B cell (primary cell): ENCODE data around the gene GK2. TPM values are rescaled to one million over a fixed set of nuclear protein-coding genes. Genes with fewer than 3 reads are reported as not detected.

Experiments
- ATAC-seq: fragments of 200-7000 bp; cut with Tn5 transposase; one replicate; pipeline ENCODE4 v1.10.0; 2021; ENCODE audit warnings: low read depth, mild to moderate bottlenecking, moderate number of reproducible peaks, moderate library complexity
- CTCF ChIA-PET: fragments of 350-600 bp; sonication (Branson Sonifier 250); formaldehyde crosslinking; loops from one replicate; lab custom pipeline; 2021; ENCODE audit warnings: antibody characterized with exemption, inconsistent platforms; lab: Charles Lee
- POLR2A ChIA-PET: fragments of 350-600 bp; sonication (Branson Sonifier 250); formaldehyde crosslinking; loops from one replicate; lab custom pipeline; 2021; ENCODE audit warnings: antibody characterized with exemption; lab: Charles Lee
- DNase-seq: peaks from one replicate; pipeline ENCODE4 v3.0.0; 2013
- H2AFZ ChIP-seq: 2 replicates; pipeline ENCODE4 v1.6.1; 2012; ENCODE audit warnings: mild to moderate bottlenecking, low read depth, low read length; ENCODE audit not compliant: insufficient read depth, poor library complexity, severe bottlenecking
- H3K27ac ChIP-seq, 2 donors: 1 replicate in 1 of 2; 2 replicates in 1 of 2; pipeline ENCODE4 v1.5.1; 2012 to 2013; ENCODE audit warnings: low read length in 2 of 2, mild to moderate bottlenecking in 2 of 2, moderate library complexity in 1 of 2
- H3K27me3 ChIP-seq, 4 experiments: fragments of 200-600 bp in 1 of 4; sonication (generic) in 1 of 4; replicated peaks in 1 of 4; 1 replicate in 2 of 4; 2 replicates in 2 of 4; pipeline versions ENCODE4 v1.6.1 to v1.7.0; 2013 to 2016; ENCODE audit warnings: low read length in 3 of 4, mild to moderate bottlenecking in 2 of 4, mixed read lengths in 1 of 4, moderate library complexity in 1 of 4; ENCODE audit not compliant: insufficient read depth in 4 of 4, control insufficient read depth in 3 of 4; ENCODE audit errors: control extremely low read depth in 1 of 4
- H3K36me3 ChIP-seq, 2 experiments: replicated peaks in 1 of 2; 1 replicate in 1 of 2; 2 replicates in 1 of 2; pipeline versions ENCODE4 v1.6.1 to v1.7.1; 2013; ENCODE audit warnings: low read length in 1 of 2; ENCODE audit not compliant: insufficient read depth in 2 of 2, control insufficient read depth in 1 of 2; ENCODE audit errors: control extremely low read depth in 1 of 2, extremely low read depth in 1 of 2
- H3K4me1 ChIP-seq, 2 donors: fragments of 200-600 bp in 1 of 2; sonication (generic) in 1 of 2; 1 replicate in 1 of 2; 2 replicates in 1 of 2; pipeline versions ENCODE4 v1.5.1 to v1.6.1; 2013 to 2017; ENCODE audit warnings: low read length in 2 of 2; ENCODE audit not compliant: control insufficient read depth in 2 of 2, insufficient read depth in 2 of 2
- H3K4me2 ChIP-seq: replicated peaks from 2 replicates; pipeline ENCODE3; 2012; ENCODE audit warnings: mild to moderate bottlenecking, low read depth, low read length; ENCODE audit not compliant: poor library complexity, severe bottlenecking
- H3K4me3 ChIP-seq, 5 experiments: fragments of 200-600 bp in 1 of 5; sonication (generic) in 1 of 5; 1 replicate in 3 of 5; 2 replicates in 2 of 5; pipeline versions ENCODE4 v1.5.1 to v1.7.0; 2011 to 2016; ENCODE audit warnings: low read length in 4 of 5, mild to moderate bottlenecking in 4 of 5, low read depth in 2 of 5, control low read depth in 1 of 5, moderate library complexity in 1 of 5; ENCODE audit not compliant: insufficient read depth in 1 of 5; ENCODE audit errors: control extremely low read depth in 1 of 5, extremely low read depth in 1 of 5
- H3K79me2 ChIP-seq: fragments of 200-600 bp; sonication (generic); one replicate; pipeline ENCODE4 v1.6.0; 2016; ENCODE audit warnings: low read length; ENCODE audit not compliant: control insufficient read depth, insufficient read depth
- H3K9ac ChIP-seq: fragments of 200-600 bp; sonication (generic); 2 replicates; pipeline ENCODE4 v1.6.1; 2017; ENCODE audit warnings: mild to moderate bottlenecking, low read length, moderate library complexity
- H3K9me3 ChIP-seq, 3 donors: one replicate each; pipeline versions ENCODE4 v1.6.1 to v1.7.1; 2013; ENCODE audit warnings: low read length in 2 of 3; ENCODE audit not compliant: control insufficient read depth in 2 of 3, insufficient read depth in 1 of 3; ENCODE audit errors: control extremely low read depth in 1 of 3
- H4K20me1 ChIP-seq: 2 replicates; pipeline ENCODE4 v1.6.0; 2012; ENCODE audit warnings: mild to moderate bottlenecking, low read length; ENCODE audit not compliant: insufficient read depth, control insufficient read depth, poor library complexity, severe bottlenecking
- H3K27ac Mint-ChIP-seq: one replicate; pipeline ENCODE4 v1.8.0; 2021; ENCODE audit warnings: mixed read lengths
- H3K27me3 Mint-ChIP-seq: one replicate; pipeline ENCODE4 v1.8.0; 2021; ENCODE audit warnings: mixed read lengths
- H3K4me1 Mint-ChIP-seq: one replicate; pipeline ENCODE4 v1.8.0; 2021; ENCODE audit warnings: mixed read lengths
- H3K4me3 Mint-ChIP-seq: one replicate; pipeline ENCODE4 v1.8.0; 2021; ENCODE audit warnings: mixed read lengths
- H3K9me3 Mint-ChIP-seq: one replicate; pipeline ENCODE4 v1.8.0; 2022; ENCODE audit warnings: mixed read lengths; ENCODE audit not compliant: insufficient read depth
- CTCF ChIP-seq: fragments of 200-600 bp; IDR thresholded peaks from one replicate; pipeline ENCODE4 v1.8.0; 2022; ENCODE audit warnings: antibody characterized with exemption, mild to moderate bottlenecking
- EZH2 ChIP-seq: IDR thresholded peaks from 2 replicates; pipeline ENCODE4 v1.6.1; 2012; ENCODE audit warnings: borderline replicate concordance, low read depth, mild to moderate bottlenecking, moderate library complexity, low read length; ENCODE audit not compliant: insufficient read depth, poor library complexity, severe bottlenecking
- WGBS: methylation state at CpG from one replicate; pipeline ENCODE4 v1.1.5; 2013; ENCODE audit warnings: missing lambda C conversion rate; ENCODE audit not compliant: insufficient coverage; 5-methylcytosine and 5-hydroxymethylcytosine counted together
- intact Hi-C: fragments of 100-400 bp; cut with micrococcal nuclease; formaldehyde crosslinking; loops from one replicate; pipeline ENCODE4 v1.10.0; 2022
- polyA plus RNA-seq: library from polyadenylated mRNA; depleted of rRNA; stranded (reverse); fragments of >200 nt; gene quantifications from 2 replicates; pipeline ENCODE4 v1.2.3, GENCODE V29; 2012
- total RNA-seq, 2 donors: library from RNA; stranded (reverse); fragments of 120-200 nt in 1 of 2; gene quantifications; 1 replicate in 1 of 2; 2 replicates in 1 of 2; pipeline versions ENCODE4 v1.2.3 to v1.2.4, GENCODE V29; 2013 to 2022

Gene GK2
- total and polyA plus RNA-seq, 2 donors (not counting 1 experiment from before 2014, with no cell fraction given) = not detected

- Histone ChIP-seq H3K79me2 (no peaks in the 10 kb centered on the region), H3K9me3 (no peaks in the 10 kb centered on the region), H3K27ac (no peak overlapping the region), H3K4me1 (no peaks in the 10 kb centered on the region), H2AFZ (no peak overlapping the region), H3K4me2 (no peak overlapping the region), H3K27me3 (no peaks in the 10 kb centered on the region), H4K20me1 (no peaks in the 10 kb centered on the region), H3K36me3 (no peaks in the 10 kb centered on the region), H3K4me3 (no peak overlapping the region), H3K9ac (no peak overlapping the region)
- no CpG with 5 or more reads among the region's 8 CpGs for WGBS
- Mint-ChIP-seq H3K27me3 (no peaks in the 10 kb centered on the region), H3K4me3 (no peak overlapping the region), H3K4me1 (no peaks in the 10 kb centered on the region), H3K27ac (no peak overlapping the region), H3K9me3 (no peaks in the 10 kb centered on the region)
- DNase-seq (no peak), ATAC-seq (no peak)
- ChIA-PET POLR2A (no interaction called here), CTCF (no interaction called here)
- intact Hi-C loops = no loop called here
- TF ChIP-seq CTCF (no peak), EZH2 (no peak)
Observed at GRCh38 chr4:79357365-79357764, 50.7 kb downstream of the GK2 start.

Other genes with a start within 250 kb of the GK2 start
- not detected in 2 replicates for gene NAA11, start 82.2 kb downstream of the GK2 start, total RNA-seq
- gene NAA11, start 82.2 kb downstream of the GK2 start, polyA plus RNA-seq = not detected in 2 replicates